Measurements from ENCODE around the gene MMS19. TPM values are rescaled to one million over a fixed set of nuclear protein-coding genes. Genes with fewer than 3 reads are reported as not detected.
A peak's percentile ranks its signal among the peaks of the same experiment; 100 is the strongest.

The MMS19 gene
- total RNA-seq, 2 donors from 2014 or later: 44.6 to 60.0 TPM

DNA sequence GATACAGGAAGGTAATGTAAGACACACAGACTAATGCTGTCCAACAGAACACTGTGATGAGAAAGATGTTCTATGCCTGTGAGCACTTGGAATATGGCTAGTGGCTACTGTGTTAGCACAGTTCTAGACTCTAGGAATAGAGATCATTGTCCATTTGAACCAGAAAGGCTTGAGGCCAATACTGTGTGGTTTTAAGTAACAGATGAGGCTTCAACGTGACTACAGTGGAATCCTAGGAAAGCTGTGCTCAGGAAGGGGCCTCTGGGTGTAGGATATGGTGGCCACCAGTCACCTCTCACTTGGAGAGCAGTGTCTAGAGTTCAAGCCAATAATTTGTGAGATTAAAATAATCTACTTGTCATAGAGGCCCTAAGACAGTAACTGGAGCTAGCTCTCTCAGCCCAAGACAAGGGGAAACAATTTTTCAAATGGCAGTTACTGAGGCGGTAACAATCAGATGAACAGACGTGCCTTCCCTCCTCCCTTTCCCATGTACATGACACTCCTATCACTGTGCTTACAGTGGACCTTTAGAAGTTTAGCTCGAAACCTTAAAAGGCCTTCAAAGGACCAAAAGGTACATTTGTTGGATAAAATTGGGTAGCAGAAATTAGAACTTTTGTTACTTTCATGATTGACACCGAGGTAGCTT is 42.1 kb downstream of the MMS19 start:
- H3K4me3 ChIP-seq: no peak overlapping the region
- H3K27ac ChIP-seq: no peak overlapping the region
- TF ChIP-seq, protein P1, sequence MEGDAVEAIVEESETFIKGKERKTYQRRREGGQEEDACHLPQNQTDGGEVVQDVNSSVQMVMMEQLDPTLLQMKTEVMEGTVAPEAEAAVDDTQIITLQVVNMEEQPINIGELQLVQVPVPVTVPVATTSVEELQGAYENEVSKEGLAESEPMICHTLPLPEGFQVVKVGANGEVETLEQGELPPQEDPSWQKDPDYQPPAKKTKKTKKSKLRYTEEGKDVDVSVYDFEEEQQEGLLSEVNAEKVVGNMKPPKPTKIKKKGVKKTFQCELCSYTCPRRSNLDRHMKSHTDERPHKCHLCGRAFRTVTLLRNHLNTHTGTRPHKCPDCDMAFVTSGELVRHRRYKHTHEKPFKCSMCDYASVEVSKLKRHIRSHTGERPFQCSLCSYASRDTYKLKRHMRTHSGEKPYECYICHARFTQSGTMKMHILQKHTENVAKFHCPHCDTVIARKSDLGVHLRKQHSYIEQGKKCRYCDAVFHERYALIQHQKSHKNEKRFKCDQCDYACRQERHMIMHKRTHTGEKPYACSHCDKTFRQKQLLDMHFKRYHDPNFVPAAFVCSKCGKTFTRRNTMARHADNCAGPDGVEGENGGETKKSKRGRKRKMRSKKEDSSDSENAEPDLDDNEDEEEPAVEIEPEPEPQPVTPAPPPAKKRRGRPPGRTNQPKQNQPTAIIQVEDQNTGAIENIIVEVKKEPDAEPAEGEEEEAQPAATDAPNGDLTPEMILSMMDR (IDR thresholded peaks at IDR 0.05): no peak
- no peak for TF ChIP-seq POLR2A (IDR thresholded peaks at IDR 0.05)

DNA sequence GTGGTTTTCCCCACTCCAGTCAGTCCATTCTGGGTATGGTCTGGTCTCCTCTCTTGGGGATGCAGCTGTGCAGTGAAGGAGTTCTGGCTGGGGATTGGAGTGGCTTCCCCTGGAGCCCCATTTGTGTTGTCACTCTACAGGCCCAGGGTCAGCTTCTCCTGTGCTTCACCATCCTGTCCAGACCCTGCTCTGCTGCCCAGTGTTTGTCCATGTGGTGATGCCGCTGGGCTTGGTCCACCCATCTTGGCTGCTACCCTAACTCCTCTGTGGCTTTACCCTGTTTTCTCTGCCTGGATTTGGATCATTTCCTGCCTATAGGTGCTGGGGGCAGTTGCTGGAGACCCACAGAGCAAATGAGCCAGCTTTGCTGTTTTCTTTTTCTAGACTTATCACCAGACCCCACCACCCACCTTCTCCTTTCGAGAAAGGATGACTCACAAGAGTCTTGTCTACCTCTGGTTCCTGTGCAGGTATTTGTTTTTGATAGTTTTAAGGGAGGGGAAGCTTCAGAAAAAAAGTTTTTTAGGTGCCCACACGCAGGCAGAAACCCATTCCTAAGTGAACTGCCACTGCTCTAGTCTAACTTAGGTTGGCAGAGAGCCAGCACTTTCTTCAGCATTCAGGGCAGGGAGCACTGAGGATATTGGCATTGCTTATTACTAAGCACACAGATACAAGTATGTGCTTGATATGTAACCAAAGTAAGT is 43.7 kb downstream of the MMS19 start:
- ATAC-seq (no peak), DNase-seq (peak; percentile 28 to 59 (median 46))
- H3K4me3 ChIP-seq: no peak overlapping the region
- peaks cover 10% of the 10 kb centered on the region for H3K4me1 ChIP-seq
- TF ChIP-seq POLR2A (IDR thresholded peaks at IDR 0.05): no peak
- TF ChIP-seq, protein P1 (IDR thresholded peaks at IDR 0.05): no peak
- WGBS, 2 donors: 26 to 61% methylated on average over 2 to 3 of the region's 3 CpGs
- H3K27me3 ChIP-seq: no peaks in the 10 kb centered on the region
- H3K9me3 ChIP-seq: no peaks in the 10 kb centered on the region
- no peak overlapping the region for H3K27ac ChIP-seq
- H3K36me3 ChIP-seq (replicated peaks in 1 of 2; ENCODE audit: insufficient read depth in 1 of 2, low read depth in 2 of 2): peaks cover 5 to 22% of the 10 kb centered on the region in 2 donors
- intact Hi-C loops (cut with DNase I): no loop called here

More for the DNA sequence above, 42.1 kb downstream of the MMS19 start:
- H3K4me1 ChIP-seq: peaks cover 10% of the 10 kb centered on the region
- H3K36me3 ChIP-seq (replicated peaks in 1 of 2; ENCODE audit: insufficient read depth in 1 of 2, low read depth in 2 of 2): peaks cover 5 to 33% of the 10 kb centered on the region in 2 donors
- intact Hi-C loops (cut with DNase I): no loop called here
- WGBS, 2 donors: 82 to 83% methylated on average over 5 of the region's 5 CpGs
- ATAC-seq (no peak), DNase-seq (no peak)
- H3K27me3 ChIP-seq: no peaks in the 10 kb centered on the region
- H3K9me3 ChIP-seq: no peaks in the 10 kb centered on the region

DNA sequence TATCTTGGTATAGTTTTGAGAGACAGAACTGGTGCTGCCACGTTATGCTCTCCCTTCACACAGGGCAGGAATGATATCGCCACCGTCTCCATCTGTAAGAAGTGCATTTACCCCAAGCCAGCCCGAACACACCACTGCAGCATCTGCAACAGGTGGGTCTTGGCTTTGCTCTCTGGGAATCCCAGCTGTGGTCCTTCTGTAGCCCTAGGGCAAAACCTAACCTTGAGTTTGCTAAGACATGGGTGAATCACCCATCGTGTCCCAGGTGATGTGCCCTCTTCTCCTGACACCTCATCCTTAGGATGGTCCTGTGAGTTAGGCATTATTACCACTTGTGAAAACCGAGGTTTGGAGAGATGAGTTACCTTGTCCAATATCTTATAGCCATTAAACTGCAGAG is 45.9 kb downstream of the MMS19 start:
- peaks cover 0 to 7% of the 10 kb centered on the region in 2 donors for H3K36me3 ChIP-seq (replicated peaks in 1 of 2; ENCODE audit: insufficient read depth in 1 of 2, low read depth in 2 of 2)
- no peaks in the 10 kb centered on the region for H3K27me3 ChIP-seq
- TF ChIP-seq POLR2A (IDR thresholded peaks at IDR 0.05): no peak
- TF ChIP-seq, protein P1 (IDR thresholded peaks at IDR 0.05): no peak

DNA sequence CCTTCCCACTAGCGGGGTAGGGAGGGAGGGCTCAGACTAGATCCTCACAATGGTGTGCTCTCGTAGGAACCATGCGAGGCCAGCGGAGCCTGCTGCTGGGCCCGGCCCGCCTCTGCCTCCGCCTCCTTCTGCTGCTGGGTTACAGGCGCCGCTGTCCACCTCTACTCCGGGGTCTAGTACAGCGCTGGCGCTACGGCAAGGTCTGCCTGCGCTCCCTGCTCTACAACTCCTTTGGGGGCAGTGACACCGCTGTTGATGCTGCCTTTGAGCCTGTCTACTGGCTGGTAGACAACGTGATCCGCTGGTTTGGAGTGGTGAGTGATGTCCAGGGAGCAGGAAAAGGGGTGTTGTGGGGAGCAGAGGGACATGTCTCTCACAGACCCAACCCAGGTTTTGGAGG is 46.6 kb downstream of the MMS19 start:
- Histone ChIP-seq H3K27ac (no peak overlapping the region), H3K4me1 (peaks cover 33% of the 10 kb centered on the region), H3K9me3 (no peaks in the 10 kb centered on the region), H3K4me3 (no peak overlapping the region), H3K36me3 (replicated peaks in 1 of 2; ENCODE audit: insufficient read depth in 1 of 2, low read depth in 2 of 2) (peaks cover 0 to 3% of the 10 kb centered on the region in 2 donors), H3K27me3 (no peaks in the 10 kb centered on the region)
- TF ChIP-seq POLR2A (IDR thresholded peaks at IDR 0.05): no peak
- TF ChIP-seq, protein P1 (IDR thresholded peaks at IDR 0.05): no peak
- intact Hi-C loops (cut with DNase I): no loop called here
- DNase-seq: no peak
- no peak for ATAC-seq
- WGBS, 2 donors: 90 to 91% methylated on average over 11 to 17 of the region's 17 CpGs

More for the DNA sequence above, 45.9 kb downstream of the MMS19 start:
- 79 to 81% methylated on average over 5 to 6 of the region's 6 CpGs for WGBS, 2 donors
- no peak overlapping the region for H3K4me3 ChIP-seq
- peaks cover 25% of the 10 kb centered on the region for H3K4me1 ChIP-seq
- ATAC-seq (no peak), DNase-seq (no peak)
- no peak overlapping the region for H3K27ac ChIP-seq
- H3K9me3 ChIP-seq: no peaks in the 10 kb centered on the region
- intact Hi-C loops (cut with DNase I): no loop called here
